ENCODE data around the gene KCNMB2.

- no peak for TF ChIP-seq CTCF (IDR thresholded peaks at IDR 0.05; ENCODE audit: poor library complexity)
- TF ChIP-seq EZH2phosphoT487 (IDR thresholded peaks at IDR 0.05; ENCODE audit: low read depth, severe bottlenecking, unreplicated experiment) = no peak
Measured at GRCh38 chr3:178665747-178666146, 129.5 kb downstream of the KCNMB2 start.

Data from hepatocyte (in vitro differentiated cells).